HEK293T (cell line): Measurements from ENCODE around the gene AUNIP.

Experiments used
- CTCF ChIA-PET: fragments of 350-600 bp; formaldehyde crosslinking; extraction: SDS; loops from one replicate; lab custom pipeline; 2021; ENCODE audit warnings: antibody characterized with exemption, inconsistent platforms; lab: Yijun Ruan, JAX
- POLR2A ChIA-PET: fragments of 350-600 bp; formaldehyde crosslinking; extraction: SDS; loops from one replicate; lab custom pipeline; 2020; ENCODE audit warnings: antibody characterized with exemption, inconsistent platforms; lab: Yijun Ruan, JAX
- DNase-seq: peaks from one replicate; pipeline ENCODE4 v3.0.0; 2012; ENCODE audit warnings: mixed read lengths; ENCODE audit errors: extremely low spot score
- ARNT ChIP-seq: fragments of 450-650 bp; IDR thresholded peaks from 2 replicates; pipeline ENCODE4 v1.6.1; 2017; ENCODE audit warnings: mild to moderate bottlenecking
- BHLHE40 ChIP-seq: fragments of 450-650 bp; IDR thresholded peaks from 2 replicates; pipeline ENCODE4 v1.6.1; 2016; ENCODE audit warnings: mild to moderate bottlenecking, moderate library complexity, borderline replicate concordance
- CTBP1 ChIP-seq: fragments of 450-650 bp; IDR thresholded peaks from 2 replicates; pipeline ENCODE4 v1.6.1; 2016; ENCODE audit warnings: borderline replicate concordance
- ELF4 ChIP-seq: fragments of 450-650 bp; IDR thresholded peaks from 2 replicates; pipeline ENCODE4 v1.6.1; 2017; ENCODE audit warnings: antibody characterized with exemption
- FOXA1 ChIP-seq: fragments of 450-650 bp; IDR thresholded peaks from 2 replicates; pipeline ENCODE4 v1.6.1; 2016; ENCODE audit warnings: mild to moderate bottlenecking
- FOXK2 ChIP-seq: fragments of 450-650 bp; IDR thresholded peaks from 2 replicates; pipeline ENCODE4 v1.6.1; 2016; ENCODE audit warnings: mild to moderate bottlenecking
- FOXM1 ChIP-seq: fragments of 450-650 bp; IDR thresholded peaks from 2 replicates; pipeline ENCODE4 v1.6.1; 2017; ENCODE audit warnings: mild to moderate bottlenecking, borderline replicate concordance
- HDGF ChIP-seq: fragments of 450-650 bp; IDR thresholded peaks from 2 replicates; pipeline ENCODE4 v1.6.1; 2017; ENCODE audit warnings: antibody characterized with exemption, borderline replicate concordance
- L3MBTL2 ChIP-seq: fragments of 450-650 bp; conservative IDR thresholded peaks from 2 replicates; pipeline ENCODE4 v1.6.1; 2016; ENCODE audit warnings: mild to moderate bottlenecking
- LEF1 ChIP-seq: fragments of 450-650 bp; IDR thresholded peaks from 2 replicates; pipeline ENCODE4 v1.6.1; 2017; ENCODE audit warnings: mild to moderate bottlenecking, borderline replicate concordance
- NFRKB ChIP-seq: fragments of 450-650 bp; IDR thresholded peaks from 2 replicates; pipeline ENCODE4 v1.6.1; 2016; ENCODE audit warnings: mild to moderate bottlenecking, moderate library complexity
- PKNOX1 ChIP-seq: fragments of 450-650 bp; IDR thresholded peaks from 2 replicates; pipeline ENCODE4 v1.6.1; 2016
- SP1 ChIP-seq: fragments of 450-650 bp; IDR thresholded peaks from 2 replicates; pipeline ENCODE4 v1.6.1; 2017
- SUZ12 ChIP-seq: fragments of 450-650 bp; IDR thresholded peaks from 2 replicates; pipeline ENCODE4 v1.6.1; 2016; ENCODE audit warnings: mild to moderate bottlenecking
- TARDBP ChIP-seq: fragments of 450-650 bp; IDR thresholded peaks from 2 replicates; pipeline ENCODE4 v1.6.1; 2016
- ZNF384 ChIP-seq: fragments of 450-650 bp; IDR thresholded peaks from 2 replicates; pipeline ENCODE4 v1.6.1; 2016

Gene AUNIP

DNA sequence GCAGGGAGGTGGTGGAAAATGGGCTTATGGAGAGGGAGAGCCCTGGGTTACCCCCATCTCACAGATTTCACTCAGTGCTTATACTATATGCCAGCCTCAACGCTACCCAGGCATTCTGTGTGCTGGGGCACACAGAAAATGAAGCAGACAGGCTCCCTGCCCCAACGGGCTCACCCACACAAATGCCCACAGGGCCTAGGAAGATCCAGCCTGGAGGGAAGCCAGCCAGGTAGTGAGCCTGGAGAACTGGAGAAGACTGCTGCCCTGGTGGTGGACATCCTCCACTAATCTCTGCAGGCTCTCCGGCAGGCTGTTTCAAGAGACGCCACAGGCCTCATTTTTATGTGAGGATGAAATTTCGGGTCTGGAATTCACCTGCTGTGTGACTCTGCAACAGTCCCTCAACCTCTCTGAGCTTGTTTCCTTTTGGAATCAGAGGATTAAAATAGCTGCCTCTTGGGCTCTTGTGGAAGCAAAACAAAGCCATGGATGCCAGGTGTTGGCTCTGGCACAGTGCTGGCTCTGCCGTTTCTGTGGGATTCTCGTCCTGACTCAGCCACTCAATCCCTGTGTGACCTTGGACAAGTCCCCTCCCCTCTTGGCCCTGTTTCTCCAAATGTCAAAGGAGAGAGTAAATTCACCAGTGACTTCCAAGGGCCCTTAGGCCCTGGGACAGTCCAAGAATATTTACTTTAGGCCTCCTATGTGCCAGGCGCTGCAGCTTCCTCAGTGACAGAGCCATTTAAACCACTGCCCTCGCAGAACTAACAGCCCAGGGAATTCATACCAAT is 12.6 kb upstream of the AUNIP start:
- CTCF ChIA-PET = no interaction called here
- no peak for DNase-seq
- POLR2A ChIA-PET = no interaction called here
- TF ChIP-seq CTBP1 = no peak
- TF ChIP-seq ARNT = no peak
- TF ChIP-seq BHLHE40 = no peak
- no peak for TF ChIP-seq FOXK2
- no peak for TF ChIP-seq NFRKB
- TF ChIP-seq TARDBP = no peak
- no peak for TF ChIP-seq ZNF384
- TF ChIP-seq ELF4 = no peak
- no peak for TF ChIP-seq LEF1
- TF ChIP-seq SUZ12 = no peak
- no peak for TF ChIP-seq PKNOX1
- no peak for TF ChIP-seq FOXM1
- TF ChIP-seq FOXA1 = no peak
- no peak for TF ChIP-seq L3MBTL2
- no peak for TF ChIP-seq SP1
- TF ChIP-seq HDGF = no peak

- POLR2A ChIA-PET = interaction anchor here (1.0 kb wide), 1 partner anchor 40 kb away, joined by 3 read pairs; no protein-coding TSS in a partner anchor
- no peak for DNase-seq
- TF ChIP-seq ARNT (no peak), NFRKB (no peak), TARDBP (no peak), FOXM1 (no peak), ELF4 (no peak), FOXA1 (no peak), FOXK2 (no peak)
- CTCF ChIA-PET = interaction anchor here (1.0 kb wide), 1 partner anchor 127 kb away, joined by 3 read pairs; the partner anchor contains the start of gene PAFAH2
Measured at GRCh38 chr1:25871086-25871703, 11.9 kb upstream of the AUNIP start.

DNA sequence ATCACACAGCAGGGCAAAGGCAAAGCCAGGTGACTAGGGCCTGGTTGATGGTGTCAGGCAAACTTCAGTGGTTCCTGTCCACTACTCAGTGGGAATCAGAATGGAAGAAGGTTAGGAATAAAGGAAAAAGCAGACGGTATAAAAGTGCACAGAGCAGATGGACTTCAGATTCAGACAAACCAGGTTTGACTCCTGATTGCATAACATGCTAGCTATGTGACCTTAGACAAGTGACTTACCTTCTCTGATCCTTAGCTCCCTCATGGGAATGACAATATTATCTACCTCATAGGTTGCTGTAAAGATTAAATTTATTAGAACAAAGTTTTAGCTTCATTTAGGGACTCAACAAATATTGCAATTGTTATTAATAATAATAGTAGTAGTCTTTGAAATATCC is 11.4 kb upstream of the AUNIP start:
- CTCF ChIA-PET = interaction anchor here (1.0 kb wide), 1 partner anchor 127 kb away, joined by 3 read pairs; the partner anchor contains the start of gene PAFAH2
- DNase-seq = no peak
- POLR2A ChIA-PET = interaction anchor here (1.0 kb wide), 1 partner anchor 39 kb away, joined by 3 read pairs; no protein-coding TSS in a partner anchor
- TF ChIP-seq ZNF384 (no peak), FOXM1 (no peak), TARDBP (no peak), NFRKB (no peak), ELF4 (no peak), SUZ12 (no peak), L3MBTL2 (no peak), FOXK2 (no peak), ARNT (no peak), LEF1 (no peak), FOXA1 (no peak), BHLHE40 (no peak), SP1 (no peak), HDGF (no peak), PKNOX1 (no peak), CTBP1 (no peak)

- CTCF ChIA-PET = interaction anchor here (1.0 kb wide), 1 partner anchor 128 kb away, joined by 3 read pairs; the partner anchor contains the start of gene PAFAH2
- POLR2A ChIA-PET = interaction anchor here (1.0 kb wide), 1 partner anchor 39 kb away, joined by 3 read pairs; no protein-coding TSS in a partner anchor
- TF ChIP-seq L3MBTL2 (no peak), FOXK2 (no peak), PKNOX1 (no peak), FOXA1 (no peak), BHLHE40 (no peak), NFRKB (no peak), SP1 (no peak), FOXM1 (no peak), CTBP1 (no peak)
Measured at GRCh38 chr1:25869909-25870606, 10.8 kb upstream of the AUNIP start.

GRCh38 chr1:25867210-25867991 is 8.1 kb upstream of the AUNIP start:
- no peak for TF ChIP-seq BHLHE40
- no peak for TF ChIP-seq SUZ12
- no peak for TF ChIP-seq ZNF384
- no peak for TF ChIP-seq TARDBP
- TF ChIP-seq FOXK2 = no peak
- TF ChIP-seq CTBP1 = no peak
- TF ChIP-seq HDGF = no peak
- TF ChIP-seq PKNOX1 = no peak
- no peak for TF ChIP-seq NFRKB
- no peak for TF ChIP-seq ELF4
- no peak for TF ChIP-seq LEF1
- TF ChIP-seq ARNT = no peak
- CTCF ChIA-PET = interaction anchor here (0.6 kb wide), 1 partner anchor 787 kb away, joined by 3 read pairs; no protein-coding TSS in a partner anchor
- no peak for DNase-seq
- POLR2A ChIA-PET = no interaction called here

More at GRCh38 chr1:25869909-25870606, 10.8 kb upstream of the AUNIP start:
- no peak for DNase-seq
